Stimulated activated CD4-positive, alpha-beta T cell treated with anti-CD3 and anti-CD28 coated beads, Interleukin-2, amount 100 ng/mL, for 4 hours (primary cell): ENCODE measurements around the gene KLF5.
"Not testable (repeated sequence)": the region's sequence is repeated elsewhere in the genome, so short reads cannot be mapped to it uniquely, and the experiment has no call there.

Source experiments
- DNase-seq: peaks from one replicate; pipeline ENCODE4 v3.0.0-alpha.2; 2020; ENCODE audit warnings: low read depth

KLF5 gene

DNA sequence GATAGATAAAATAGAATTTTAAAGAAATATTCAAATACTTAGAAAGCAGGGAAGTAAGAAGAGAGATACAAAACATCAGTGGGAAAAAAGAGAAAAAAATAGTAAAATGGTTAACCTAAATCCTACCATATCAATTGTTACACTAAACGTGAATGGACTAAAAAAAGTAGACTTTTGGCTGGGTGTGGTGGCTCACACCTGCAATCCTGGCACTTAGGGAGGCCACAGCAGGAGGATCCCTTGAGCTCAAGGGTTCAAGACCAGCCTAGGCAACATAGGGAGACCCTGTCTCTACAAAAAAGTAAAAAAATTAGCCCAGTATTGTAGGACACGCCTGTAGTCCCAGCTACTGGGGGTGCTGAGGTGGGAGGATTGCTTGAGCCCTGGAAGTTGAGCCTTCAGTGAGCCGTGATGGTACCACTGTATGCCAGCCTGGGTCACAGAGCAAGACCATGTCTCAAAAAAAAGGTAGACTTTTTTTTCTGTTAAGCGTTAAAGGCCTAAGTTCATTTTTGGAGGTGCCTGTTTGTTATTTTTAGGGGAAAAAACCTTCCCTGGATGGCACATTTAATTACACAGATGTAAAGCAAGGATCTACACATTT is 29.6 kb downstream of the KLF5 start:
- DNase-seq = no peak

DNA sequence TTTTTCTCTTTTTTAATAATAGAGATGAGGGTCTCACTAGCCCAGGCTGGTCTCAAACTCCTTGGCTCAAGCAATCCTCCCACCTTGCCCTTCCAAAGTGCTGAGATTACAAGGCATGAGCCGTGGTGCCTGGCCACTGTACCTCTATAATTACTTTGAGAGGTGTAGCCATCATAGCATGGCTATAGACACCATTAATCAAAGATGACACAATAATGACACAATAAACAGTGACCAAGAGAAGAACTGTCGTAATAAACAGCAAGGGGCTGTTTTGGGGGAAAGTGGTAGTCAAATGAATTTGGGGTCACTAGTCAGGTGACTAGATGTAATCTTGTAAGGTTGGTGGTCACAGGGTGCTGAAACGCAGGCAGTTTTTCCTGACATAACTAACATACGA is 30.4 kb downstream of the KLF5 start:
- no peak for DNase-seq

DNA sequence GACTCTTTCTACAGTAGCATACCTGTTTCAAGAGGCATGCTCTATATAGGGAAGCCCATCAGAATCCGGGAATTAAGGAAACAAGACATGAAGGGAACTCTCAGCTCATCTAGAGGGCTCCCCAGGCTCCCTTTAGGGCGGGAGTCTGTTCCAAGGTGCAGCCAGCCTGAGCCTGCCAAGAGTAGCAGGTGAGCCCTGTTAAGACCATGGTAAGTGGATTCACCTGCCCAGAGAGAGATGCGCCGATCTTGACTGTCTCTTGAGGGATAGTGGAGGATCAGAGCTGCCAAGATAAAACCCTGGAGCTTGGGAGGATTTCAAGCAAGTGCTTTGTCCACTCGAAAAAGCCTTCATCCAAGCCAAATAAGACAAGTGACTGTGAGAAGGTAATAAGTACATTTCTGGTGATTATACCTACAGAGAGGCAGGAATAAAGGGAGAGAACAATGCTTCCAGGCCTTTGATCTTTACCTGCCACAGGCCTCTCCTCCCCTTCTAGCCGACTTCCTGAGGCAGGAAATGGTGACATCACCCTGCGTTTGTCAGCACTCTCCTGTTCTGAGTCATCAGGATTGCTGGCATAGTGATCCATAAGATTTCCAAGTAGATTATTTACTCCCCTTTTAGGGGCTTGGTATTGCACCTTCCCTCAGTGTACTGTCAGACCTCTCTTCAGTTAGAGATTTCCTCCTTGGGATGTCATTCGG is 31.5 kb downstream of the KLF5 start:
- DNase-seq = no peak

DNA sequence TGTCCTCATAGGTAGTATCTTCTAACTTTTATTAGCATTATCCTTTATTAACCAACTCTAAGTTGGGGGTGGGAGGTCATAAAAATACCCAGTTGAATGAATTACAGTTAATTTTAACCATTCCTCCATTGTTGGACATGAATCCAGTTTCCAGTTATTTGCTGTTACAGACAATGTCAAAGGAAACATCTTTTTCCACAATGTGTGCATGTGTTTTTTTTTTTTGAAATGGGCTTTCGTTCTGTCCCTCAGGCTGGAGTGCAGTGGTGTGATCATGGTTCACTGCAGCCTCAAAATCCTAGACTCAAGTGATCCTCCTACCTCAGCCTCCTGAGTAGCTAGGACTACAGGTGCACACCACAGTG is 32.0 kb downstream of the KLF5 start:
- no peak for DNase-seq

DNA sequence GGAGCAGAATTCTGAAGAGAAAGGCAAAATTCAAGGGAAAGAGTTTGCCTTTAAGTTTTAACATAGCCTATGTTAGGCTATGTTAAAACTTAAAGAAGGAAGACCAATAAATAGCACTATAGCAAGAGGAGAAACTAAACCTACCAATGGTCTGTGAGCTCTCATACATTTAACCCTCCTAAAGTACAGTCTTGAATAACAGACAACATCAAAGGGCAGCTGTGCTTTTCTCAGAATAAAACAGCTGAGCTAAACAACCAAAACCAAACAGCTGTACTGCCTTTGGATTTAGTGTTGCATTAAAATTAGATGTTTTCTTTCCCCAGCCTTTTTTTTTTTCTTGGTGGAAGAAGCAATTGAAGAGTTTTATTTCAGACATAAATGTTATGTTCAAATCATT is 34.0 kb downstream of the KLF5 start:
- no peak for DNase-seq

DNA sequence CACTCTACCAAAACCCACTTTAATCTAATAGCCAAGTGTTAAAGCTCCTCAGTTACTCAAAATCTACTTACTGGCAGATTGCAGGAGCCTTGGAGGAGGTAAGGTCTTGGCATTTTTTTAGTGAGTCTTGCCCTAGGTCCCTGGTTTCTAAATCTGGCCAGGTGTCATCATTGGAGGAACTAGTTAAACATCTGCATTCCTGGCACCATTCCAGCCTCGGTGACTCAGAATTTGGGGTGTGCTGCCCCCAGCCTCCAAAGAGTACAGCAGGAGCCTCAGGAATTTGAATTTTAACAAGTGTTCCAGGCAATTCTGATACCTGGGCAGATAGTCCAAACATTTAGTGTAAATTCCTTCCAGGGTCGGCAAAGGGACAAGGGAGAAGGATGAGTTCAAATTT is 37.4 kb downstream of the KLF5 start:
- no peak for DNase-seq

DNA sequence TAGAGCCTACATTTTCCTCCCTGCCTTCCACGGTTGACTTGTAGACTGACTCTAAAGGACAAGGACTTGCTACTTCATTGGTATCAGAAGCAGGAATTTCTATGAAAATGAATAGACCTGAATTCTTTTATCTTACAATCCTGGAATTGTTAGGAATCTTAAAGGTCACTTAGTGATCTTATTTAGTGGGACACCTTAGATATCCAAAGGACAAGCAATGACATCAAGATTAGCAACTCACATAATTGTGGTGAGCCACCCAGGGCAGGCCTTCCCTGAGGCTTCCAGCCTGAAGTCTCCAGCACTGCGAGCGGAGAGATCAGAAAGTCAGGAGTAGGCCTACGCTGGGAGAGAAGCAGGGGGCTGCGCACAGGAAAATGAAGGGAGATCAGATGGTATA is 37.8 kb downstream of the KLF5 start:
- DNase-seq = no peak

DNA sequence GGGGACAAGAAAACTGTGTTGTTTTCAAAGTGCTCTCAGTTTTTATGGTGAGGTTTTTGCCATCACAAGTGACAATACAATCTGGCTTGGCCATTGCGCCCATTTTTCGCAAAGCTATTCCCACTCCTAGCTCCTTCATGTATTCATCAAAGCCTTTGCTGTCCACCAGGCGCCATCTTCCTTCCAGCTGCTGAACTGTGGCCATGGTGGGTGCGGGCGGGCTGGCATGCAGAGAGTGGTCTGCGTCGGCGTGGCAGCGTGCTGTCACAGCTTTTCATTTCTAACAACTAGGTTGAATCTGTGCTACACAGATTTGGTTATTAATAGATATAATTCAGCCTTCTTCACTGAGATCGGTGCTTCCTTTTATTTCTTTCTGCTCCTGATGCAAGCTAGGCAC is 42.0 kb downstream of the KLF5 start:
- DNase-seq = not testable (repeated sequence)

DNA sequence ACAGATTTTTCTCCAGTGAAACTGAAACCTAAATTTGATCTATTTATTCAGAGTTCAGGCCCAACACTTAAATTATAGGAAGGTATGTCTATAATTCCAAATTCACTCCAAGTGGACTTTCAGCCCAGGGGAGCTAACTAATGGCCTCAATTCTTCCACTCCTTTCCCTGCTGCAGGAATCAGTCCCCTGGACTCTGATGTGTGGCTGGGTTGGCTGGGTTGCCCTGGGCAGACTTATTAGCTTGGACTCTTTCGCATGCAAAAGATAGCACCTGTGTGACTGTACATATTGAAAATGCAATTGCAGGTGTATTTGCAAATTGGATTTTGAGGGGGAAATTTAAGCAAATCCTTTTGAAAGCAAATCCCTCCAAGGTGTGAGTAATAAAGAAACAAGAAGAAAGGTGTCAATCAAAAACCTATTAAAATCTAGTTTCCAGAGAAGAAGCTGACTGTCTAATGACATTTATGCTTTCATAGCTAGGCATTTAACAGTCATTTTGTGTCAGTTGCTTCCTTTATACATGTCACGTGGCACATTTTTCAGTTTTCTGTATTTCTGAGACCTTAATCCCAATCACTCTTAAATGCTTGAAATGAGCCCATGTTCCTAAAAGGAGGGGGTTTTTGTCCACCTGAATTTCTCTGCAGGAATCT is 42.7 kb downstream of the KLF5 start:
- DNase-seq = no peak

DNA sequence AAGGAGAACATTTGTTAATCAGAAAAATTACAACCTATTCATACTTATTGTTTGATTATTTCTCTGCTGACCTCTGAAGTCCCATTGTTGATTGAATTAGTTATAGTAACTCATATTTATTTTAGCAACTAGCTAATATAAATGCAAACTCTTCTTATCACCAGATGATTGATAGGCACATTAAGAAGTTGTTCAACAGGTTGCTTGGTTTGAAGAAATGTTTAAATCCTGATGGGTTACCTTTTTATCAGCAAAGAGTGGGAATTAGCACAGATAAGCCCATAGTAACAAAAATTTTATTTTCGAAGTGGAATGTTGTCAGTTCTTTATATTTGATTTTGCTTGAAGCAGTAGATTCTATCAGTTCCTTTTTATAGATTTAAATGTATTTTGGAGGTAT is 44.4 kb downstream of the KLF5 start:
- no peak for DNase-seq

DNA sequence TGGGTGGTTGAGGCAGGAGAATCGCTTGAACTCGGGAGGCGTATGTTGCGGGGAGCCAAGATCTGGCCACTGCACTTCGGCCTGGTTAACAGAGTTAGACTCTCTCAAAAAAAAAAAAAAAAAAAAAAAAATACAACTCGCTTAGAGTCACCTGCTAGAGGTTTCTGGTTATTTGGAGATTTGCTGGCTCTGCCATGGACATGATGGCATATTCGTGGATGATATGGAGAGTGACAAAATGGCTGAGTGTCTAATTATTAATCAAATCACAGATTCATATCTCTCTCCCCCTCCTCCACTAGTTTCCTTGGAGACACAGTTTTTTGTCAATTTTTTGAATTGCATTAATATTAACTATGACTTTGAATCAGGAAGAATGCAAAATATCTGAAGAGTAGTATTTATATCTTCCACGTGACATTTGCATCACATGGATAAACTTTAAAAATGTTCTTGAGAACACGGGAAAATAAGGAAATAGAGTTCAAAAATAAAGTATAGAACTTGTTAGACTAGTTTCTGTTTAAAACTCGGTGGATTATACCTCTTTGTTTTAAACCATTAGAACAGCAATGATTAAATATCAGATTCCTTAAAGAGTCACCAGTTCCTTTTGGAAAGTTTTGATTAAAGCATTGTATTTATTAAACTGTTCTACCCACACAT is 47.8 kb downstream of the KLF5 start:
- no peak for DNase-seq

DNA sequence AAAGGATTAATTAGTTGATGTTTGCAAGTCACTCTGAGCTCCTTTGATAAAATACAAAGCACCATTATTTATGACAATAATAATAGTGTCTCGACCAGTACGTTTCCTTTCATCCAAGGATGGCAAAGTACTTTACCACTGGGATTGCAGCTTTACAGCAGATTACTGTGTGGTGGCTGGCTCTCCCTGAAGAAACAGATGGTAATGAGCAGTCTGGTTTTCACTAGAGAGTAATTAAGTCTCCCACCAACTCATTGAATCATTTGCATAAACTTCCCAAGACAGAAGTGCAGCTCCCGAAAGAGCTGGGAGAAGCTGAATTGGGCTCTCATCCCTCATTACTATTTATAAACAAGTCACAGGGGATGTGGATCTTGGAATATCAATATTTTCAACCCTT is 48.7 kb downstream of the KLF5 start:
- no peak for DNase-seq

DNA sequence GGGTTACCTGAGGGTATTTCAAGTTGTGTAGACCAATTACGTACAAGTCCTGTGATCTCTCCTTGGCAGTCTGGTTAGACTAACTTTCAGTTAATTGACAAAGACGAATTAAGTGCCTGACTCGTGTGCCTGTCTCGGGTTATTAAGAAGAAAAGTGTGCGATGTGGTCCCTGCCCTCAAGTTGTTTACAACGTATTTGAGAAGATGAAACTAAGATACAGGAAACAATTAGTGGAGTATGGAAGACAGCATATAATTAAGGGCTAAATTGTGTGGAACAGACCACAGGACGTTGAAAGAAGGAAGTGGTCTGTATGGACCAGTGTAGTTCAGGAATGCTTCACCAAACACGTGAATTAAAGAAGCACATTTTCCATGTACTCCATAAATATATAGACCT is 49.2 kb downstream of the KLF5 start:
- DNase-seq = no peak

DNA sequence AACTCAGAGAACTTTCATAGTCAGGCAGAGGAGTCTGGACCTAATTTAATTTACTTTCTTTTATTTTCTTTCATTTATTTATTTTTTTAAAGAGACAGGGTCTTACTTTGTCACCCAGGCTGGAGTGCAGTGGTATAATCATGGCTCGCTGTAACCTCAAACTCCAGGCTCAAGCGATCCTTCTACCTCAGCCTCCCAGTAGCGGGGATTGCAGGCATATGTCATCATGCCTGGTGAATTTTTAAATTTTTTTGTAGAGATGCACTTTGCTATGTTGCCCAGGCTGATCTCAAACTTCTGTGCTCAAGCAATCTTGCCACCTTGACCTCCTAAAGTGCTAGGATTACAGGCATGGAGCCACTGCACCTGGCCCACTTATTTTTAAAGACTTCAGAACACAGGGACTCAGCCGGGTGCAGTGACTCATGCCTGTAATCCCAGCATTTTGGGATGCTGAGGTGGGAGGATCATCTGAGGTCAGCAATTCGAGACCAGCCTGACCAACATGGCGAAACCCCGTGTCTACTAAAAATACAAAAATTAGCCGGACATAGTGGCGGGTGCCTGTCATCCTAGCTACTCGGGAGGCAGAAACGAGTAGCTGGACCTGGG is 50.6 kb downstream of the KLF5 start:
- no peak for DNase-seq

DNA sequence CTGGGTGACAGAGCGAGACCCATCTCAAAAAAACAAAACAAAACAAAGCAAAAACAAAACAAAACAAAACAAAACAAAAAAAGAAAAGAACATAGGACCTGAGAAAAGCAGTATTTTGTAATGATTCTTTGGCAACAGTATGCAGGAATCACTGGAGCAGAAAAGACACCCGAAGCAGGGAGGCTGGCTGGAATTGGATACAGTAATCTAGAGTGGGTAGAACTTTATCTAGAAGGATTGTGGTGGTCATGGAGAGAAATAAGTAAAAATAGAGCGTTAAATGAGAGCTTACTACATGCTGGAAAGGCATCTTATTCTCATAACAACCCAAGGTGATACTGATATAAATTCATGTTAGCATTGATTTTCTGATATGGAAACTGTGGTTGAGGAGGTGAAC is 51.2 kb downstream of the KLF5 start:
- no peak for DNase-seq

DNA sequence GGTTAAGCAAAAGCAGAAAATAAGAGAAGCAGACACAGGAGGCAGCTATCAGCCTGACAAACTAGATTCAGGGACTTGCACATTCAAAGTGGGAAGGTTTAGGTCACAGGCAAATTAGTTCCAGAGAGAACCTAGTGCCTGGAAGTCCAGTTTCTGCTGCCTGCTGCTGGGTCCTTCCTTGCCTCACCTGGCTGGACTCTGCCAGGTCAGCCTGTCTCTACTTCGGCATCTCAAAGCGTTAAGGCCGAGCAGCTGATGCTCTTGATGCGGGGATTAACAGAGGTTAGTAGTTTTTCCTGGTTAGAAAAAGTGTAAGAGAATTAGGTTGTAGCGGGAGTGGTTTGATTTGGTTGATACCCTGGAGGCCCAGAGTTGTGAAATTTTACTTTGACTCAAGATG is 52.0 kb downstream of the KLF5 start:
- DNase-seq = no peak

DNA sequence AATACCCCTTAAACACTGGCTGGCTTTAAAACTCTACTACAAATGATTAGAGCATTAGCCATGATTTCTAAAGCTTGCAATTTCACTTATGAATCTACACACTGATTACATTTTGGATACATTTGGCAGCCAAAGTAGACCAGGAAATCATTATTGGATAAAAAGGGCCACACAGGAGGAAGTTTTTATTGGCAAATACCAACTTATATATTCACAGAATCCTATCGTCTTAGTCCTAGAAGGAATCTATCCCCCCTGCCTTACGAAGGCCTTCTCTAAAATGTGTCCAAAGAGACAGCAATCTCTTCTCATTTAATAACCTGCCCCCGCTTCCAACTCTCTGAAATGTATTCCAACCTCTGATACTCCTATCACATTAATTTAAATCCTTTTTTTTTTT is 52.5 kb downstream of the KLF5 start:
- DNase-seq = no peak

DNA sequence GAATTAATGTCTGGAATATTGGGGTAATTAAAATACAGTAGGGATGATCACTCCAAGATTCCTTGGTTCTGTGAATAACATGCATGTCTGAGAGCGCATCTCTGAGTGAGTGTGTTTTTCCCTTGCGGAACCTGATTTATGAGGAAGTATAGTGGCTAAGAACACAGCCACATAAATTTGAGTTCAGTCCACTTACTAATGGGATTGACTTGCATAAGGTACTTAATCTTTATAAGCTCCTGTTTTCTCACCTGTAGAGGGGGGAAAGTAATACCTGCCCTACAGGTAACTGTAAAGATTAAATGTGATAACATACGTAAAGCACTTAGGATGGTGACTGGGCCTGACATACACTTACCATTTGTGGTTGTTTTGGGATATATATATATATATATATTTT is 60.8 kb downstream of the KLF5 start:
- no peak for DNase-seq
